ENCODE results near the gene CPEB2. TPM values are rescaled to one million over a fixed set of nuclear protein-coding genes. Genes with fewer than 3 reads are reported as not detected.

The CPEB2 gene
- total RNA-seq, 1 experiment from 2014 or later = 3.3 TPM

DNA sequence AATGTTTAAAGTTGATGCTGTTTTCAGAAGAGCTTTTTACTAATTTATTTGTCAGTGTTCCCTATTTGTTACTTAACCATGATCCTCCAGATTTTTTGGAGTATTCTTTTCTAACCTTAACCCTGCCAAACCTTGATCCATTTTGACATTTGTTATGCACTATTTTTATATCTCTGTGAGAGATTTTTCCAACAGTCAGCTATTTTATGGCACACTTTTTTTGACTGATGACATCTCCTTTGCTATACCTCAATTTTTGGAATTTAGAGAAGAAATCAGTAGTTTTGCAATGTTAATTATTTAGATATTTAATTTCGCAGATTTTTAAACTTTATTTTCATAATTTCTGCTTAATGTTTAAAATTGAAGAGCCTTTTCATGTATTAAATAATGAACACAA is 66.0 kb downstream of the CPEB2 start:
- POLR2A ChIA-PET = no interaction called here
- DNase-seq (ENCODE audit: low spot score) (no peak), ATAC-seq (no peak)
- Mint-ChIP-seq H3K4me3 (no peak overlapping the region), H3K4me1 (no peaks in the 10 kb centered on the region), H3K9me3 (no peaks in the 10 kb centered on the region), H3K36me3 (no peaks in the 10 kb centered on the region), H3K27ac (no peak overlapping the region), H3K27me3 (ENCODE audit: low read depth) (no peaks in the 10 kb centered on the region)
- CTCF ChIA-PET = no interaction called here
- TF ChIP-seq, protein P1, sequence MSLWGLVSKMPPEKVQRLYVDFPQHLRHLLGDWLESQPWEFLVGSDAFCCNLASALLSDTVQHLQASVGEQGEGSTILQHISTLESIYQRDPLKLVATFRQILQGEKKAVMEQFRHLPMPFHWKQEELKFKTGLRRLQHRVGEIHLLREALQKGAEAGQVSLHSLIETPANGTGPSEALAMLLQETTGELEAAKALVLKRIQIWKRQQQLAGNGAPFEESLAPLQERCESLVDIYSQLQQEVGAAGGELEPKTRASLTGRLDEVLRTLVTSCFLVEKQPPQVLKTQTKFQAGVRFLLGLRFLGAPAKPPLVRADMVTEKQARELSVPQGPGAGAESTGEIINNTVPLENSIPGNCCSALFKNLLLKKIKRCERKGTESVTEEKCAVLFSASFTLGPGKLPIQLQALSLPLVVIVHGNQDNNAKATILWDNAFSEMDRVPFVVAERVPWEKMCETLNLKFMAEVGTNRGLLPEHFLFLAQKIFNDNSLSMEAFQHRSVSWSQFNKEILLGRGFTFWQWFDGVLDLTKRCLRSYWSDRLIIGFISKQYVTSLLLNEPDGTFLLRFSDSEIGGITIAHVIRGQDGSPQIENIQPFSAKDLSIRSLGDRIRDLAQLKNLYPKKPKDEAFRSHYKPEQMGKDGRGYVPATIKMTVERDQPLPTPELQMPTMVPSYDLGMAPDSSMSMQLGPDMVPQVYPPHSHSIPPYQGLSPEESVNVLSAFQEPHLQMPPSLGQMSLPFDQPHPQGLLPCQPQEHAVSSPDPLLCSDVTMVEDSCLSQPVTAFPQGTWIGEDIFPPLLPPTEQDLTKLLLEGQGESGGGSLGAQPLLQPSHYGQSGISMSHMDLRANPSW (CRISPR knock-in tag; conservative IDR thresholded peaks at IDR 0.05; ENCODE audit: low read depth) = no peak
- no peak for TF ChIP-seq ETV6 (CRISPR knock-in tag; IDR thresholded peaks at IDR 0.05)
- TF ChIP-seq, protein P2, sequence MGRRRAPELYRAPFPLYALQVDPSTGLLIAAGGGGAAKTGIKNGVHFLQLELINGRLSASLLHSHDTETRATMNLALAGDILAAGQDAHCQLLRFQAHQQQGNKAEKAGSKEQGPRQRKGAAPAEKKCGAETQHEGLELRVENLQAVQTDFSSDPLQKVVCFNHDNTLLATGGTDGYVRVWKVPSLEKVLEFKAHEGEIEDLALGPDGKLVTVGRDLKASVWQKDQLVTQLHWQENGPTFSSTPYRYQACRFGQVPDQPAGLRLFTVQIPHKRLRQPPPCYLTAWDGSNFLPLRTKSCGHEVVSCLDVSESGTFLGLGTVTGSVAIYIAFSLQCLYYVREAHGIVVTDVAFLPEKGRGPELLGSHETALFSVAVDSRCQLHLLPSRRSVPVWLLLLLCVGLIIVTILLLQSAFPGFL (CRISPR knock-in tag; IDR thresholded peaks at IDR 0.05; ENCODE audit: borderline replicate concordance) = no peak
- TF ChIP-seq ZNF671 (CRISPR knock-in tag; IDR thresholded peaks at IDR 0.05) = no peak
- TF ChIP-seq MXD4 (CRISPR knock-in tag; IDR thresholded peaks at IDR 0.05; ENCODE audit: borderline replicate concordance) = no peak
- TF ChIP-seq ZNF396 (CRISPR knock-in tag; IDR thresholded peaks at IDR 0.05; ENCODE audit: borderline replicate concordance) = no peak
- TF ChIP-seq, protein P3, sequence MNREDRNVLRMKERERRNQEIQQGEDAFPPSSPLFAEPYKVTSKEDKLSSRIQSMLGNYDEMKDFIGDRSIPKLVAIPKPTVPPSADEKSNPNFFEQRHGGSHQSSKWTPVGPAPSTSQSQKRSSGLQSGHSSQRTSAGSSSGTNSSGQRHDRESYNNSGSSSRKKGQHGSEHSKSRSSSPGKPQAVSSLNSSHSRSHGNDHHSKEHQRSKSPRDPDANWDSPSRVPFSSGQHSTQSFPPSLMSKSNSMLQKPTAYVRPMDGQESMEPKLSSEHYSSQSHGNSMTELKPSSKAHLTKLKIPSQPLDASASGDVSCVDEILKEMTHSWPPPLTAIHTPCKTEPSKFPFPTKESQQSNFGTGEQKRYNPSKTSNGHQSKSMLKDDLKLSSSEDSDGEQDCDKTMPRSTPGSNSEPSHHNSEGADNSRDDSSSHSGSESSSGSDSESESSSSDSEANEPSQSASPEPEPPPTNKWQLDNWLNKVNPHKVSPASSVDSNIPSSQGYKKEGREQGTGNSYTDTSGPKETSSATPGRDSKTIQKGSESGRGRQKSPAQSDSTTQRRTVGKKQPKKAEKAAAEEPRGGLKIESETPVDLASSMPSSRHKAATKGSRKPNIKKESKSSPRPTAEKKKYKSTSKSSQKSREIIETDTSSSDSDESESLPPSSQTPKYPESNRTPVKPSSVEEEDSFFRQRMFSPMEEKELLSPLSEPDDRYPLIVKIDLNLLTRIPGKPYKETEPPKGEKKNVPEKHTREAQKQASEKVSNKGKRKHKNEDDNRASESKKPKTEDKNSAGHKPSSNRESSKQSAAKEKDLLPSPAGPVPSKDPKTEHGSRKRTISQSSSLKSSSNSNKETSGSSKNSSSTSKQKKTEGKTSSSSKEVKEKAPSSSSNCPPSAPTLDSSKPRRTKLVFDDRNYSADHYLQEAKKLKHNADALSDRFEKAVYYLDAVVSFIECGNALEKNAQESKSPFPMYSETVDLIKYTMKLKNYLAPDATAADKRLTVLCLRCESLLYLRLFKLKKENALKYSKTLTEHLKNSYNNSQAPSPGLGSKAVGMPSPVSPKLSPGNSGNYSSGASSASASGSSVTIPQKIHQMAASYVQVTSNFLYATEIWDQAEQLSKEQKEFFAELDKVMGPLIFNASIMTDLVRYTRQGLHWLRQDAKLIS (CRISPR knock-in tag; IDR thresholded peaks at IDR 0.05; ENCODE audit: borderline replicate concordance) = no peak
- no peak for TF ChIP-seq SOX15 (CRISPR knock-in tag; IDR thresholded peaks at IDR 0.05)
- TF ChIP-seq HMGA2 (CRISPR knock-in tag; IDR thresholded peaks at IDR 0.05) = no peak
- no peak for TF ChIP-seq KAT7 (CRISPR knock-in tag; IDR thresholded peaks at IDR 0.05; ENCODE audit: borderline replicate concordance)
- TF ChIP-seq TP53 (CRISPR knock-in tag; IDR thresholded peaks at IDR 0.05) = no peak
- TF ChIP-seq, protein P4, sequence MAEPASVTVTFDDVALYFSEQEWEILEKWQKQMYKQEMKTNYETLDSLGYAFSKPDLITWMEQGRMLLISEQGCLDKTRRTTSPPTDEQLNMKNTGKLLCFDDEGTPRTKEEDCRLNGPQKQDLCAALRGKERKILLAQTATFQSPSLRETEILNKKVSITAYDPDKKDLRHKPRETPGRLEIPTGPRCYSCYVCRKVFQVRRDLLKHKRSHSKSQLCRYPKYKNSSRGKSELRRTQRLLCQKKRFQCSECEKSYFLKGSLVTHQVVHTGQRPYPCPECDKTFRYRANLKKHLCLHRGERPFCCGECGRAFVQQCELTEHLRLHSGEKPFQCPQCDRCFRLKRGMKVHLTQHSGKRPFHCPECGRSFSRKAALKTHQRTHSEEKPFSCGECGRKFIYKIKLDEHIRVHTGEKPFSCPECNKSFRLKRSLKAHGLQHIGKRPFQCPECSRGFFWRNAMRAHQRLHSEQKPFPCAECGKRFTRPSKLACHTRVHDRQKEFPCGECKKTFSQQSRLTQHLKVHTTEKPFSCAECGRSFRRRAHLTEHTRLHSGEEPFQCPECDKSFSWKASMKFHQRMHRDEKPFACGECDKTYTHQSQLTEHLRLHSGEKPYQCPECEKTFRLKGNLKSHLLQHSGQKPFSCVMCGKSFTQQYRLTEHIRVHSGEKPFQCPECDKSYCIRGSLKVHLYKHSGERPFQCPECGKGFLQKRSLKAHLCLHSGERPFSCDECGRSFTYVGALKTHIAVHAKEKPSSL (CRISPR knock-in tag; conservative IDR thresholded peaks at IDR 0.05) = no peak
- TF ChIP-seq ZNF263 (CRISPR knock-in tag; IDR thresholded peaks at IDR 0.05; ENCODE audit: low read depth) = no peak
- no peak for TF ChIP-seq TCF7 (CRISPR knock-in tag; IDR thresholded peaks at IDR 0.05; ENCODE audit: low read depth)
- TF ChIP-seq, protein P5, sequence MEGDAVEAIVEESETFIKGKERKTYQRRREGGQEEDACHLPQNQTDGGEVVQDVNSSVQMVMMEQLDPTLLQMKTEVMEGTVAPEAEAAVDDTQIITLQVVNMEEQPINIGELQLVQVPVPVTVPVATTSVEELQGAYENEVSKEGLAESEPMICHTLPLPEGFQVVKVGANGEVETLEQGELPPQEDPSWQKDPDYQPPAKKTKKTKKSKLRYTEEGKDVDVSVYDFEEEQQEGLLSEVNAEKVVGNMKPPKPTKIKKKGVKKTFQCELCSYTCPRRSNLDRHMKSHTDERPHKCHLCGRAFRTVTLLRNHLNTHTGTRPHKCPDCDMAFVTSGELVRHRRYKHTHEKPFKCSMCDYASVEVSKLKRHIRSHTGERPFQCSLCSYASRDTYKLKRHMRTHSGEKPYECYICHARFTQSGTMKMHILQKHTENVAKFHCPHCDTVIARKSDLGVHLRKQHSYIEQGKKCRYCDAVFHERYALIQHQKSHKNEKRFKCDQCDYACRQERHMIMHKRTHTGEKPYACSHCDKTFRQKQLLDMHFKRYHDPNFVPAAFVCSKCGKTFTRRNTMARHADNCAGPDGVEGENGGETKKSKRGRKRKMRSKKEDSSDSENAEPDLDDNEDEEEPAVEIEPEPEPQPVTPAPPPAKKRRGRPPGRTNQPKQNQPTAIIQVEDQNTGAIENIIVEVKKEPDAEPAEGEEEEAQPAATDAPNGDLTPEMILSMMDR (IDR thresholded peaks at IDR 0.05) = no peak
- TF ChIP-seq TEAD1 (CRISPR knock-in tag; IDR thresholded peaks at IDR 0.05) = no peak
